ENCODE measurements around the gene ADAM10. TPM values are rescaled to one million over a fixed set of nuclear protein-coding genes. Genes with fewer than 3 reads are reported as not detected.
A peak's percentile ranks its signal among the peaks of the same experiment; 100 is the strongest.

The ADAM10 gene
- total RNA-seq, 1 donor from 2014 or later = 273 TPM

- ATAC-seq (no peak), DNase-seq (ENCODE audit: low spot score) (no peak)
- intact Hi-C loops (cut with DNase I) = no loop called here
Measured at GRCh38 chr15:58761010-58761388, 11.5 kb upstream of the ADAM10 start.

- intact Hi-C loops (cut with DNase I) = no loop called here
- ATAC-seq (no peak), DNase-seq (ENCODE audit: low spot score) (no peak)
Measured at GRCh38 chr15:58760385-58761009, 11.0 kb upstream of the ADAM10 start.

GRCh38 chr15:58758141-58758540 lies 8.6 kb upstream of the ADAM10 start:
- intact Hi-C loops (cut with DNase I) = loop anchor here (10.0 kb wide), 1 partner anchor 533 kb away; no protein-coding TSS in a partner anchor
- DNase-seq (ENCODE audit: low spot score) (no peak), ATAC-seq (peak; percentile 82)

GRCh38 chr15:58755956-58756355 lies 6.4 kb upstream of the ADAM10 start:
- ATAC-seq (no peak), DNase-seq (ENCODE audit: low spot score) (no peak)
- intact Hi-C loops (cut with DNase I) = loop anchor here (10.0 kb wide), 1 partner anchor 531 kb away; no protein-coding TSS in a partner anchor

- no peak for DNase-seq (ENCODE audit: low spot score)
- no peak for ATAC-seq
- intact Hi-C loops (cut with DNase I) = loop anchor here (10.0 kb wide), 1 partner anchor 531 kb away; no protein-coding TSS in a partner anchor
Measured at GRCh38 chr15:58755350-58755749, 5.8 kb upstream of the ADAM10 start.

GRCh38 chr15:58752716-58753115 lies 3.2 kb upstream of the ADAM10 start:
- intact Hi-C loops (cut with DNase I) = loop anchor here (10.0 kb wide), 1 partner anchor 528 kb away; no protein-coding TSS in a partner anchor
- DNase-seq (ENCODE audit: low spot score) (no peak), ATAC-seq (no peak)

GRCh38 chr15:58748852-58749531 lies 515 bp downstream of the ADAM10 start:
- DNase-seq (ENCODE audit: low spot score) = peak; percentile 75
- intact Hi-C loops (cut with DNase I) = no loop called here

GRCh38 chr15:58748040-58748851 lies 1.3 kb downstream of the ADAM10 start:
- no peak for DNase-seq (ENCODE audit: low spot score)
- intact Hi-C loops (cut with DNase I) = no loop called here
- no peak for ATAC-seq

More at GRCh38 chr15:58748852-58749531, 515 bp downstream of the ADAM10 start:
- no peak for ATAC-seq

- DNase-seq (ENCODE audit: low spot score) (no peak), ATAC-seq (no peak)
- intact Hi-C loops (cut with DNase I) = no loop called here
Measured at GRCh38 chr15:58746174-58746573, 3.3 kb downstream of the ADAM10 start.

- DNase-seq (ENCODE audit: low spot score) (no peak), ATAC-seq (no peak)
- intact Hi-C loops (cut with DNase I) = no loop called here
Measured at GRCh38 chr15:58742819-58743502, 6.5 kb downstream of the ADAM10 start.

GRCh38 chr15:58742022-58742813 lies 7.3 kb downstream of the ADAM10 start:
- intact Hi-C loops (cut with DNase I) = no loop called here
- no peak for ATAC-seq

GRCh38 chr15:58741032-58741431 lies 8.5 kb downstream of the ADAM10 start:
- DNase-seq (ENCODE audit: low spot score) (no peak), ATAC-seq (no peak)
- intact Hi-C loops (cut with DNase I) = no loop called here

More at GRCh38 chr15:58742022-58742813, 7.3 kb downstream of the ADAM10 start:
- no peak for DNase-seq (ENCODE audit: low spot score)

- intact Hi-C loops (cut with DNase I) = no loop called here
- DNase-seq (ENCODE audit: low spot score) (no peak), ATAC-seq (no peak)
Measured at GRCh38 chr15:58740436-58740835, 9.1 kb downstream of the ADAM10 start.

- intact Hi-C loops (cut with DNase I) = no loop called here
- no peak for DNase-seq (ENCODE audit: low spot score)
- no peak for ATAC-seq
Measured at GRCh38 chr15:58738046-58738707, 11.3 kb downstream of the ADAM10 start.

GRCh38 chr15:58737298-58737697 lies 12.2 kb downstream of the ADAM10 start:
- DNase-seq (ENCODE audit: low spot score) (no peak), ATAC-seq (no peak)
- intact Hi-C loops (cut with DNase I) = no loop called here

GRCh38 chr15:58736018-58736643 lies 13.4 kb downstream of the ADAM10 start:
- intact Hi-C loops (cut with DNase I) = no loop called here
- DNase-seq (ENCODE audit: low spot score) (no peak), ATAC-seq (no peak)

GRCh38 chr15:58734859-58735258 lies 14.6 kb downstream of the ADAM10 start:
- intact Hi-C loops (cut with DNase I) = no loop called here
- no peak for DNase-seq (ENCODE audit: low spot score)
- ATAC-seq = no peak
